HG03280 (cell line): ENCODE data around the gene LRRC4C.
"Not testable (repeated sequence)": the region's sequence is repeated elsewhere in the genome, so short reads cannot be mapped to it uniquely, and the experiment has no call there.

Source experiments
- ATAC-seq: cut with Tn5 transposase; IDR thresholded peaks from one replicate; pipeline ENCODE4 v1.9.1; 2021; ENCODE audit warnings: mild to moderate bottlenecking, moderate library complexity; ENCODE audit not compliant: unreplicated experiment

The LRRC4C gene

DNA sequence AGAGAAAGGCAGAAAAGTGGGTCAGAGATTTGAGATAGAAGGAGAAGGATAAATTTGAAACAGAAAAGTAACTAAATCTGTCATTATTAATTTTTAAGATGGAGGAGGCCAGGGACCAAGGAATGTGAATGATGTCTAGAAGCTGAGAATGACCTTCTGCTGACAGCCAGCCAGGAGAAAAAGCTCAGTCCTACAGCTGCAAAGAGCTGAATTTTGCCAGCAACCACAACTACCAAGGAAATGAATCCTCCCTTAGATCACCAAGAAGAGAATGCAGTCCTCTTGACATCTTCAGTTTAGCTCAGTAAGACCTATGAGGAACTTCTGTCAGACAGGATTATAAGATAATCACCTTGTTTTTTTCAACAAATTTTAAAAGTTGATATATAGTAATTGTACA is 538.2 kb downstream of the LRRC4C start:
- ATAC-seq: no peak

GRCh38 chr11:40910774-40911173 is 548.7 kb downstream of the LRRC4C start:
- ATAC-seq: not testable (repeated sequence)

DNA sequence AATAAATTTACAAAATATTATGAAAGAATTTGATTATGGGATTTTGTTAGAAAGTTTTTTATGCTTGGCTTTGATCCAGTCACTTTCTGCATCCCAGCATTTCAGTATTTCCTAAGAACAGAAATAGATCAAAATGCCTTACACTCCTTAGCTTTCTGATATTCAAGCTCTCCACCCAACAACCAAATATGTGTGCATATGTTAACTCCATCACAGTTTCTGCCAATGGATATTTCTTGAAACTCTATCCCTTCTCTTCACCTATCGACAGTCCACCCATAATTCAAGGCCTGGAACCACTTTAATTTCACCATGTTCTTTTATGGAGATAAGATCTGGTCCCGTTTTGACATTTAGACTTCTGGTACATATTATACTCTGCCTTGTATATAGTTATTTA is 565.0 kb downstream of the LRRC4C start:
- ATAC-seq: no peak

DNA sequence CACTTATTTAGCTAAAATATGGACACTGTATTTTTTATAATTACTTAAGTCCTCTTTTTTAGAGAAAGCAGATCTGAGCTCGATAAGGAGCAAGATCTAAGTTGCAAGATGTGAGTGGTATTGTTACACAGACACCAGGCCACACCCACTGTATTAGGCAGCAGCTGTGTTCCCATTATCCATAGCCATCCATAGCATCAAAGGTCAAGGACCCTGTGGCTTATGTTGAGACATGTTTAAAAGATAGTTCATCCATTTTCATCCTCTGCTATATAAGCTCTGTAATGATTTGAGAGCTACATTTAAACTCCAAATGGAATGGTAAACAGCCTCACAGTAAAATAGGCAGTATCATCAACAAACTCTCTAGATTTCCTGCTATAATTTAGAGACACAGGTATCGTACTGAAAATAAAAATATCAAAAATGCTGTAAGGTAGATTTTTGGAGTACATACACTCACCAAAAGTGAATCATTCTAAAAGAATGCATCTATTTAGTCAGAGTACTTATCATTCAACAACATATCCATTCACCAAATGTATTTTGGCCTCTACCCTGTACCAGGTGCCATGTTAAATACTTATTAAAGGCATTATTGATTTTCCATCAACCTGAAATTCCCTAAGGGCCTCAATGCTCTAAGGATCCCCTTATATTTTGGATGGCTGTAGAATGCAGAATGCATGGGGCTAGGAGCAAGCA is 574.0 kb downstream of the LRRC4C start:
- ATAC-seq: no peak

DNA sequence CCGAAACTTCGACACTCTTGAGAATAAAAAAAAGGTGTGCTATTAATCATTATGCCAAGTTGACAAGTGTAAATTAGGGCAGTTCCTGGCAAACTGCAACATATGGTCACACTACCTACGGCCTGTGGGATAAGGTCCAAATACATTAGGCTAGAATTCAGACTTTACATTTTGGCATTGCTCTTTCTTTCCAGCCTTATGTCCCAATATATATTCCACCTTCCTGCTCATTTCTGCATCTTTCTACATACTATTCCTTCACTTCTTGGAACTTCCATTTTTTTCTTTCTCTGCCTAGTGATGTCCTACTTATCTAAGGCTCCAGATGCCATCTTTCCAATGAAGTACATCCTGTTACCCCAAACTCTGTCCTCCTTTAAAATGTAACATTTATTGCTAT is 577.2 kb downstream of the LRRC4C start:
- no peak for ATAC-seq

GRCh38 chr11:40879911-40880310 is 579.5 kb downstream of the LRRC4C start:
- ATAC-seq: no peak

DNA sequence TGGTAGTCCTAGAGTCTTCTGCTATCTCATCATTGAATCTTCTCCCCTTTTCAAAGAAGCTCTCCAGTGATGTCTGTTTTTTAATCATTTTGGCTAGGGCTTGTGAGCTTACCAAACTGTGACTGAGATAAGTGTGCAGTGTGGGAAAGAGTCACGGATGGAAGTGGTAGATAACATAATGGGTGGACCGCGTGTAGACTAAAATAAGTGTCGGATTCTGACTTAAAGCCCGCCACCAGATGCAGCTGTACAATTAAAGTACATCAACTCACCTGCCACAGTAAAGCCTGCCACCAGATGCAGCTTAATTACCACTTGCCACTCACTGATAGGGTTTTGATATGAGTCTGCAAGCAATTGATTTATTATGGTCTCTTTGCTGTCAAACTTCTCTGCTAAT is 581.5 kb downstream of the LRRC4C start:
- ATAC-seq: no peak

- no peak for ATAC-seq
Measured at GRCh38 chr11:40877256-40877655, 582.2 kb downstream of the LRRC4C start.

GRCh38 chr11:40867991-40868632 is 591.3 kb downstream of the LRRC4C start:
- ATAC-seq: no peak

DNA sequence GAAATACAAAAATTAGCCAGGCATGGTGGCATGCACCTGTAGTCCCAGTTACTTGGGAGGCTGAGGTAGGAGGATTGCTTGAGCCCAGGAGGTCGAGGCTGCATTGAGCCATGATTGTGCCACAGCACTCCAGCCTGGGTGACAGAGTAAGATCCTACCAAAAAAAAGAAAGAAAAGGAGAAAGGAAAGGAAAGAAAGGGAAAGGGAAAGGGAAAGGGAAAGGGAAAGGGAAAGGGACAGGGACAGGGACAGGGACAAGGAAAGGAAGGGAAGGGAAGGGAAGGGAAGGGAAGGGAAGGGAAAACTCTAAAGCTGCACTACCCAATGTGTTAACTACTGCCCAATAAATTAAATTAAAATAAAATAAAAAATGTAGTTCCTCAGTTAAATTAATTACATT is 601.7 kb downstream of the LRRC4C start:
- not testable (repeated sequence) for ATAC-seq

GRCh38 chr11:40842750-40843339 is 616.6 kb downstream of the LRRC4C start:
- ATAC-seq: no peak

- ATAC-seq: no peak
Measured at GRCh38 chr11:40841231-40841630, 618.2 kb downstream of the LRRC4C start.

GRCh38 chr11:40838181-40838683 is 621.2 kb downstream of the LRRC4C start:
- no peak for ATAC-seq

GRCh38 chr11:40827116-40827515 is 632.3 kb downstream of the LRRC4C start:
- no peak for ATAC-seq

DNA sequence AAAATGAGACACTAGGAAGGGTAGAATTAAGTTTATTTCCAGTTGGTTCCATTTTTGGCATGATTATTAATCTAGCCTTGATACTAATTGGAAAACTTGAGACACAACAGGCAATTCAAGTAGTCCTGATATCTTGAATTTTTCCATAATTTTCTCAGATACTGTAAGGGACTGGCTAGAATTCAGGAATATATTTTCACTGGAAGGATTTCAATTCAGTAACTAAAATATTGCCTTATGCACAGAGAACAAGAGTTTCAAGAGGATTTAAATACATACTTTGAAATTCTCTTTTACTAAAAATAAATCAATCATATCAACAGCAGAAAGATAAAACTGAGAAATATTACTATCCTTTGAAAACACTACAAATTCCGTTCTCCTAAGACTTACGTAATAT is 632.9 kb downstream of the LRRC4C start:
- ATAC-seq: no peak

GRCh38 chr11:40825201-40825834 is 634.1 kb downstream of the LRRC4C start:
- no peak for ATAC-seq

DNA sequence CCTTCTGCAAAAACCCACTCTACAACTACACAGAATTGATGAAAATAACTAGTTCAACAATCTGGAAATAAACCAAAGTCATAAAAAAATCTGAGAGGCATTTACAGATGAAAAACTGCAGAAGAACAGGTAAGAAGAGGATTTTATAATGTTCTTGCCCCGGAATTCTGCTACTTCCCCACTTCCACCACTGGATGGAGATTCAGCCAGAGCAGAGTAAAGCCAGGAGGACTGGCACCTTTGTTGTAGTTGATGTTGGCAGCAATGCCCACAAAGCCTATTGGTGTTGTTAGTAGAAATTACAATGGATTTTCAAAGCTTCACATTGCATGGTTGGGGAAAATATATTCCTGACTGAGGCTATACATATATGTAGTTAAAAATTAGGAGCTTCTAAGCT is 640.2 kb downstream of the LRRC4C start:
- no peak for ATAC-seq

DNA sequence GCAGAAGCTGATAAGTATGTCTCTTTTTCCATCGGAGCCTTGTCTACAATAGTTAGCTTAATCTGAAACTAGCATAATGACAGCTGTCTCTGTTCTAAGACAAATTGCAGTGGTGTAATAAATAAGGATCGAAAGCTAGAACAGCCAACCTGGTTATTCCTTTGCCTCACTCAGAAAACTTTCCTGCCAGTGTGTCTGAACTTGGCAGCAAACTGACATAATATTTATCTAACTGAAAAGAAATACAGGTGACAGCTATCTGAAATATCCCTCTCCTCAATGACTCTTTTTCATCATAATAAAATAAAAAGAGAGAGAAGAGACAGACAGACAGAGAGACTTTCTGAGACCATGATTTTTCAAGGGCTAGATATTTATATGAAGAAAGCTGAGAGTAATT is 642.5 kb downstream of the LRRC4C start:
- no peak for ATAC-seq

DNA sequence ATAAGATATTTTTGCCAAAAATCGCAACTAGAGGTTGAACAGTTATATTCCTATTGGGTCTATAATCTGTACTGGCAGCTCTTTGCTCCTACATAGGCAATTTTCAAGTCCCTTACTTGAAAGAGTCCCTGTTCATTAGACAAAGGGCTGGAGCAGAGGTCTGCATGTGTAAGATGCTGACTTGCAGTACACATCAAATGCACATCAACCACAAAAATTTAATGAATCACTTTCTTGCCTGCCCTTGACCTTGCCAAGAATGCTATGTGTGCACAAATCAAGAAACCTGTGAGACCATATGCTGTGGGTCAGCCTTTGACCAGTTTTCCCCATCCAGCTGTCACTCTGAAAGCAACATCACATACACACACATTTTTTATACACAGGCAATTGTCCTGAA is 661.5 kb downstream of the LRRC4C start:
- ATAC-seq: no peak

GRCh38 chr11:40787224-40787623 is 672.2 kb downstream of the LRRC4C start:
- ATAC-seq: no peak

DNA sequence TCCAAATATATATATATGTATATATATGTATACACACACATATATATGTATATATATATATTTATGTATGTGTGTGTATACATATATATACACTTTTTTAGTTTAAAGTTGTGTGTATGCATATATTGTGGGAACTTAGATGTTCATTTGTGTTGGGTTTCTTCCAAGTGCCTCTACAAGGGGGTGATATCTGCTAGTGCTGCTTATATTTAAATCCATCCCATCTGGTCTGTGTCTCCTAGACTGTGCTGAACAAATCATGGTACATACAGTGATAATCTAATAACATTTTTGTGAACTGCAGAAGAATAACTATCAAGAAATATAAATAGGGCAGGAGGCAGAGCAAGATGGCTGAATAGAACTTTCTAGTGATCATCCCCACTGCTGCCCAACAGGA is 696.4 kb downstream of the LRRC4C start:
- ATAC-seq: no peak

- no peak for ATAC-seq
Measured at GRCh38 chr11:40759341-40759740, 700.1 kb downstream of the LRRC4C start.
